ENCODE data around the gene KIF3B. TPM values are rescaled to one million over a fixed set of nuclear protein-coding genes. Genes with fewer than 3 reads are reported as not detected.

KIF3B gene
- total RNA-seq, 1 donor from 2014 or later = 19.0 TPM

GRCh38 chr20:32360333-32360634 is 82.8 kb downstream of the KIF3B start:
- TF ChIP-seq, protein P1, sequence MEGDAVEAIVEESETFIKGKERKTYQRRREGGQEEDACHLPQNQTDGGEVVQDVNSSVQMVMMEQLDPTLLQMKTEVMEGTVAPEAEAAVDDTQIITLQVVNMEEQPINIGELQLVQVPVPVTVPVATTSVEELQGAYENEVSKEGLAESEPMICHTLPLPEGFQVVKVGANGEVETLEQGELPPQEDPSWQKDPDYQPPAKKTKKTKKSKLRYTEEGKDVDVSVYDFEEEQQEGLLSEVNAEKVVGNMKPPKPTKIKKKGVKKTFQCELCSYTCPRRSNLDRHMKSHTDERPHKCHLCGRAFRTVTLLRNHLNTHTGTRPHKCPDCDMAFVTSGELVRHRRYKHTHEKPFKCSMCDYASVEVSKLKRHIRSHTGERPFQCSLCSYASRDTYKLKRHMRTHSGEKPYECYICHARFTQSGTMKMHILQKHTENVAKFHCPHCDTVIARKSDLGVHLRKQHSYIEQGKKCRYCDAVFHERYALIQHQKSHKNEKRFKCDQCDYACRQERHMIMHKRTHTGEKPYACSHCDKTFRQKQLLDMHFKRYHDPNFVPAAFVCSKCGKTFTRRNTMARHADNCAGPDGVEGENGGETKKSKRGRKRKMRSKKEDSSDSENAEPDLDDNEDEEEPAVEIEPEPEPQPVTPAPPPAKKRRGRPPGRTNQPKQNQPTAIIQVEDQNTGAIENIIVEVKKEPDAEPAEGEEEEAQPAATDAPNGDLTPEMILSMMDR (conservative IDR thresholded peaks at IDR 0.05; ENCODE audit: low read depth, low read length) = no peak
- H3K4me3 ChIP-seq (ENCODE audit: low read depth, low read length) = peak overlapping the region; percentile 90
- no peak for DNase-seq (ENCODE audit: low read depth)

DNA sequence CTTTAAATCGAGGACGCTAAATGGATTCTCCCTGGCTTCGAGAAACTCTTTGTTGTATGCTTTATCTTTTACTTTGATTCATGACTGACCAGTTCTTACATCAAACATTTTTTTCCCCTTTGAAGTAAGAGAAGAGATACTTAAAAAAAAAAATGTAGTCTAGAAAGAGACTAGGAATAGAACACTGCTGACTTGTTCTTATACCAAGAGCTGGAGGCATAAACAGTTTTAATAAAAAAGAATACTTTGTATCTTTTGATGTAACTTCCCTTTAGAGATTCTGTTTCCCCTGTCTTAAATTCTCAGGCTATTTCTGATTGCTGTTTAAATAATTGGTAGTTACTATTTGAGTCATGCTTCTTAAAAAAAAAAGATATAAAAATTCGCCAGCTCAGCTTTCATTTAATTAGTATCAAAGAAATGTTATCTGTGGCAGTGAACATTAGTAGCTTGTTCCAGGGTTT is 85.5 kb downstream of the KIF3B start:
- TF ChIP-seq, protein P1 (conservative IDR thresholded peaks at IDR 0.05; ENCODE audit: low read depth, low read length) = no peak

GRCh38 chr20:32363492-32363891 is 86.0 kb downstream of the KIF3B start:
- DNase-seq (ENCODE audit: low read depth) = no peak
- H3K4me3 ChIP-seq (ENCODE audit: low read depth, low read length) = no peak overlapping the region
- TF ChIP-seq, protein P1 (conservative IDR thresholded peaks at IDR 0.05; ENCODE audit: low read depth, low read length) = no peak

More for the DNA sequence above, 85.5 kb downstream of the KIF3B start:
- no peak for DNase-seq (ENCODE audit: low read depth)
- H3K4me3 ChIP-seq (ENCODE audit: low read depth, low read length) = no peak overlapping the region

DNA sequence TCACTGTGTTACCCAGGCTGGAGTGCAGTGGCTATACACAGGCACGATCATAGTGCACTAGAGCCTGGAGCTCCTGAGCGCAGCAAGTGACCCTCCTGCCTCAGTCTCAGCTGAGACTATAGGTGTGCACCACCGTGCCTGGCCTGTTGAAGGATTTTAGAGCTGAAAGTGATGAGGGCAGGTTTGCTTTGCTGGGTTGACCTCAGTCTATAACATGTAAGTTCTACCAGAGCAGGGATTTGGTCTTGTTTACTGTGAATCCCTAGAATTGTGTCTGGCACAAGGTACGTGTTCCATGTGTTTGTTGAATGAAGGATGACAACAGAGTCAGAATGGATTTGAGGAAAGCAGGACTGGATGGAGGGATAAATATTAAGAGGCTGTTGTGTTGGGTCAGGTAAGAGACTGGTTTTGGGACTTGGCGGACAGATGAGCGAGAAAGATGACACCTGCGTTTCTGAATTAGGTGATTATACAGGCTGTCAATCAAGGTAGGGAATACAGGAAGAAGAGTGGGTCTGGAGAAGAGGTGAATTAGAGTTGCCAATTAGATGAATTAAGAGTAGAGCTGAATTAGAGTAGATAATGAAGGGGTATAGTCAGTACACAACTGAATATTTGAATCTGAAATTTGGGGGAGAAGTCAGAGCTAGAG is 87.2 kb downstream of the KIF3B start:
- DNase-seq (ENCODE audit: low read depth) = no peak
- TF ChIP-seq, protein P1 (conservative IDR thresholded peaks at IDR 0.05; ENCODE audit: low read depth, low read length) = no peak
- no peak overlapping the region for H3K4me3 ChIP-seq (ENCODE audit: low read depth, low read length)

GRCh38 chr20:32365564-32365963 is 88.1 kb downstream of the KIF3B start:
- TF ChIP-seq, protein P1 (conservative IDR thresholded peaks at IDR 0.05; ENCODE audit: low read depth, low read length) = no peak

GRCh38 chr20:32366380-32366779 is 88.9 kb downstream of the KIF3B start:
- no peak for DNase-seq (ENCODE audit: low read depth)
- TF ChIP-seq, protein P1 (conservative IDR thresholded peaks at IDR 0.05; ENCODE audit: low read depth, low read length) = no peak

More at GRCh38 chr20:32365564-32365963, 88.1 kb downstream of the KIF3B start:
- no peak for DNase-seq (ENCODE audit: low read depth)
- no peak overlapping the region for H3K4me3 ChIP-seq (ENCODE audit: low read depth, low read length)

GRCh38 chr20:32368323-32368722 is 90.9 kb downstream of the KIF3B start:
- TF ChIP-seq, protein P1 (conservative IDR thresholded peaks at IDR 0.05; ENCODE audit: low read depth, low read length) = no peak
- no peak overlapping the region for H3K4me3 ChIP-seq (ENCODE audit: low read depth, low read length)
- no peak for DNase-seq (ENCODE audit: low read depth)

More at GRCh38 chr20:32366380-32366779, 88.9 kb downstream of the KIF3B start:
- no peak overlapping the region for H3K4me3 ChIP-seq (ENCODE audit: low read depth, low read length)

Measured in epithelial cell of proximal tubule (primary cell).